Mesenchymal stem cell (in vitro differentiated cells and primary cell): ENCODE data around the gene PSMC2. TPM values are rescaled to one million over a fixed set of nuclear protein-coding genes. Genes with fewer than 3 reads are reported as not detected.
A peak's percentile ranks its signal among the peaks of the same experiment; 100 is the strongest.

ENCODE experiments used
- DNase-seq: peaks from one replicate; pipeline ENCODE4 v3.0.0-alpha.2; 2013
- H2AFZ ChIP-seq: one replicate; pipeline ENCODE4 v1.6.1; 2013; ENCODE audit warnings: low read depth, mild to moderate bottlenecking, control low read depth, inconsistent platforms, low read length, moderate library complexity
- H2AK5ac ChIP-seq: 2 replicates; pipeline ENCODE4 v1.6.1; 2013; ENCODE audit warnings: low read length, moderate library complexity, mild to moderate bottlenecking, inconsistent platforms; ENCODE audit not compliant: severe bottlenecking
- H2BK120ac ChIP-seq: one replicate; pipeline ENCODE4 v1.6.1; 2013; ENCODE audit warnings: low read depth, mild to moderate bottlenecking, inconsistent platforms, low read length, moderate library complexity
- H2BK12ac ChIP-seq, 2 experiments: one replicate each; pipeline ENCODE4 v1.6.1; 2013; ENCODE audit warnings: inconsistent platforms in 2 of 2, low read length in 2 of 2, mild to moderate bottlenecking in 2 of 2, moderate library complexity in 2 of 2, control low read depth in 1 of 2
- H2BK15ac ChIP-seq: one replicate; pipeline ENCODE4 v1.6.1; 2013; ENCODE audit warnings: mild to moderate bottlenecking, low read depth, inconsistent platforms; ENCODE audit not compliant: poor library complexity, severe bottlenecking
- H2BK5ac ChIP-seq: 2 replicates; pipeline ENCODE4 v1.6.1; 2013; ENCODE audit warnings: low read depth, mild to moderate bottlenecking, low read length, control low read depth, inconsistent platforms; ENCODE audit not compliant: poor library complexity, severe bottlenecking
- H3K14ac ChIP-seq, 2 experiments: one replicate each; pipeline ENCODE4 v1.6.1; 2013; ENCODE audit warnings: inconsistent platforms in 2 of 2, low read length in 2 of 2, control low read depth in 1 of 2, mild to moderate bottlenecking in 1 of 2, moderate library complexity in 1 of 2
- H3K18ac ChIP-seq, 2 experiments: one replicate each; pipeline ENCODE4 v1.6.1; 2013; ENCODE audit warnings: inconsistent platforms in 2 of 2, low read length in 2 of 2, control low read depth in 1 of 2, low read depth in 1 of 2, mild to moderate bottlenecking in 1 of 2
- H3K23ac ChIP-seq, 2 experiments: one replicate each; pipeline ENCODE4 v1.6.1; 2013; ENCODE audit warnings: inconsistent platforms in 2 of 2, low read length in 2 of 2, mild to moderate bottlenecking in 2 of 2, moderate library complexity in 2 of 2, control low read depth in 1 of 2
- H3K27ac ChIP-seq: 2 replicates; pipeline ENCODE4 v1.5.1; 2013; ENCODE audit warnings: mild to moderate bottlenecking, moderate library complexity, low read length, control low read depth, inconsistent platforms; ENCODE audit not compliant: poor library complexity, severe bottlenecking
- H3K27me3 ChIP-seq, 2 experiments: 2 replicates each; pipeline versions ENCODE4 v1.6.1 to v1.7.0; 2013; ENCODE audit warnings: low read length in 2 of 2, mild to moderate bottlenecking in 2 of 2, moderate library complexity in 2 of 2, control low read depth in 1 of 2, inconsistent platforms in 1 of 2; ENCODE audit not compliant: control insufficient read depth in 1 of 2, insufficient read depth in 1 of 2
- H3K36me3 ChIP-seq, 2 experiments: 2 replicates each; pipeline versions ENCODE4 v1.6.1 to v1.7.0; 2013; ENCODE audit warnings: low read length in 2 of 2, control low read depth in 1 of 2, inconsistent platforms in 1 of 2, low read depth in 1 of 2, mild to moderate bottlenecking in 1 of 2; ENCODE audit not compliant: insufficient read depth in 2 of 2, control insufficient read depth in 1 of 2
- H3K4ac ChIP-seq, 2 experiments: one replicate each; pipeline ENCODE4 v1.6.1; 2013; ENCODE audit warnings: inconsistent platforms in 2 of 2, low read length in 2 of 2, mild to moderate bottlenecking in 2 of 2, moderate library complexity in 2 of 2, control low read depth in 1 of 2, low read depth in 1 of 2
- H3K4me1 ChIP-seq: 2 replicates; pipeline ENCODE4 v1.6.1; 2013; ENCODE audit warnings: low read depth, low read length, control low read depth; ENCODE audit not compliant: control insufficient read depth, insufficient read depth
- H3K4me2 ChIP-seq: 2 replicates; pipeline ENCODE4 v1.6.1; 2013; ENCODE audit warnings: low read length, mild to moderate bottlenecking, inconsistent platforms; ENCODE audit not compliant: poor library complexity, severe bottlenecking
- H3K4me3 ChIP-seq, 2 experiments: 2 replicates each; pipeline versions ENCODE4 v1.5.1 to v1.7.0; 2013; ENCODE audit warnings: low read length in 2 of 2, mild to moderate bottlenecking in 2 of 2, control low read depth in 1 of 2, low read depth in 1 of 2; ENCODE audit not compliant: insufficient read depth in 1 of 2
- H3K79me1 ChIP-seq: replicated peaks from 2 replicates; pipeline ENCODE4 v1.6.1; 2013; ENCODE audit warnings: mild to moderate bottlenecking, control low read depth, low read length, inconsistent platforms; ENCODE audit not compliant: poor library complexity, severe bottlenecking
- H3K9ac ChIP-seq: 2 replicates; pipeline ENCODE4 v1.7.0; 2013; ENCODE audit warnings: mild to moderate bottlenecking, low read length, moderate library complexity
- H3K9me3 ChIP-seq: 2 replicates; pipeline ENCODE4 v1.7.0; 2013; ENCODE audit warnings: mild to moderate bottlenecking, low read length; ENCODE audit not compliant: control insufficient read depth
- H4K8ac ChIP-seq: one replicate; pipeline ENCODE4 v1.6.1; 2013; ENCODE audit warnings: inconsistent platforms, mild to moderate bottlenecking, low read length, moderate library complexity
- H4K91ac ChIP-seq: one replicate; pipeline ENCODE4 v1.6.1; 2013; ENCODE audit warnings: mild to moderate bottlenecking, low read length, inconsistent platforms
- WGBS: methylation state at CpG from one replicate; pipeline ENCODE4 v1.1.7; 2013; ENCODE audit warnings: mixed read lengths; 5-methylcytosine and 5-hydroxymethylcytosine counted together
- polyA plus RNA-seq, 2 experiments: library from polyadenylated mRNA; stranded (reverse); fragments of 200-250 nt; gene quantifications; one replicate each; pipeline ENCODE4 v1.2.3, GENCODE V29; 2013

The PSMC2 gene
- polyA plus RNA-seq (2013, experiment 1 of 2): 175 TPM
- 179 TPM for polyA plus RNA-seq (2013, experiment 2 of 2)

DNA sequence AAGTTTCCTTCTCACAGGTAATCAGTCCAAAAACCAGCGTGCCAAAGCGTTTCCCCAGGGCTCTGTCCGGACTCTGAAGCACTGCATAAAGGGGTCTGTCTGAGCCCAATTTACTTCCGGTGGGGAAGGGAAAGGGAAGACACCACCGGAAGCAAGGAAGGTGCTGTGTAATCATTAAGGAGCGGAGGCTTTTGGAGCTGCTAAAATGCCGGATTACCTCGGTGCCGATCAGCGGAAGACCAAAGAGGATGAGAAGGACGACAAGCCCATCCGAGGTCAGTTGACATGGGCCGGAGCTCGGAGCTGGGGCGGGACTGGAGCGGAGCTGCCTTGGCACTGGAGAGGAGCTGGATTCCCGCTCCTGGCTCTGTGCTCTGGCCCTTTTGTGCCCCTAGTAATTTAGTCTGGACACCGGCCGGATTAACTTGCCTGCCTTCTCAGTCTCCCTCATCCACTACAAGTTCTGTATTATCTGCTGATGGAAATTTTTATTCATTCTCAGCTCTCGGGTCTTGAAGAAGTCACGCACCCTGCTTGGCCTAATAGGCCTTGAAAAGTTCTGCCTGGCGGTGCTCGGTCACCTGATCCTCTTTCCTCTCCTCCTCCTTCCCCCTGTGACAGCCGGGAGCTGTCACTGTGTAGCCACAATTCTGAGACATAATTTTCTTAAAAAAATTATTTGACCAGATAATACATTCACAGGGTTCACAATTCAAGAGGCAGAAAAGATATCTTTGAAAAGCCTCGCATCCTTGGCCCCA, at the start of gene PSMC2:
Gene PSMC2, plus strand, starts transcription at position 137 of the 761 bp plus-strand sequence. Its CDS starts 69 bp downstream, at position 206.
- H4K91ac ChIP-seq: peak within 1 kb of the TSS; percentile 83
- H2BK12ac ChIP-seq: no peak within 1 kb of the TSS
- peak within 1 kb of the TSS; percentile 36 for H2BK15ac ChIP-seq
- H3K9me3 ChIP-seq: no peaks in the 10 kb centered on the region
- H3K79me1 ChIP-seq: peaks cover 1% of the 10 kb centered on the region
- no peak within 1 kb of the TSS for H2BK5ac ChIP-seq
- peak within 1 kb of the TSS; percentile 87 to 89 for H3K4me3 ChIP-seq
- H2BK120ac ChIP-seq: no peak within 1 kb of the TSS
- no peak within 1 kb of the TSS for H3K23ac ChIP-seq
- peak within 1 kb of the TSS; percentile 97 for H4K8ac ChIP-seq
- peak within 1 kb of the TSS; percentile 60 for H2AFZ ChIP-seq
- H3K4ac ChIP-seq: peak within 1 kb of the TSS; percentile 3 to 99
- H3K27ac ChIP-seq: peak within 1 kb of the TSS; percentile 85
- H3K14ac ChIP-seq: no peak within 1 kb of the TSS
- H3K4me2 ChIP-seq: peak within 1 kb of the TSS; percentile 89
- peak within 1 kb of the TSS; percentile 83 to 86 for H3K18ac ChIP-seq
- 2% methylated on average over 25 of the region's 25 CpGs for WGBS
- H3K9ac ChIP-seq: peak within 1 kb of the TSS; percentile 96
- H3K27me3 ChIP-seq: no peaks in the 10 kb centered on the region
- H2AK5ac ChIP-seq: no peak within 1 kb of the TSS
- DNase-seq: peak; percentile 95
- H3K36me3 ChIP-seq: peaks cover 0 to 15% of the 10 kb centered on the region in 2 experiments
- peaks cover 7% of the 10 kb centered on the region for H3K4me1 ChIP-seq

DNA sequence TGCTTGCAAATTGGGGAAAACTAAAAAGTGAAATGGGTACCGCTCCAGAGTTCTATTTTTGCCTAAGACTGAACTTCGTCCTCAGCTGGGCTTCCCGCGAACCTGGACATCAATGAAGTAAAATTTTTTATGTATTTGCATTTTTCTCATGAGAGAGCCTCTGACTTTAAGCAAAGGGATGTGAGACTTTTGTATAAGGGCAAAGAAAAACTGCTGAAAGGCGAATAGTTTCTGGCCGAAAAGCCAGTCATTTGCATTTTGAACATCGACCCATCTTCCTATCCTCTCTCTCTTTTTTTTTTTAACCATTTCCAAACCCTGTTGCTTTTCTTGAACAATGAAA, 49.6 kb upstream of the PSMC2 start:
- H4K91ac ChIP-seq: no peak overlapping the region
- H2BK12ac ChIP-seq: no peak overlapping the region
- peak overlapping the region; percentile 52 for H2BK15ac ChIP-seq
- H2BK5ac ChIP-seq: no peak overlapping the region
- peak overlapping the region; percentile 49 for H2BK120ac ChIP-seq
- no peak overlapping the region for H2AK5ac ChIP-seq
- peak overlapping the region; percentile 86 to 90 for H3K4me3 ChIP-seq
- peak overlapping the region; percentile 83 for H3K4me2 ChIP-seq
- under 1% methylated on average over 7 of the region's 7 CpGs for WGBS
- no peak overlapping the region for H3K27ac ChIP-seq
- no peak overlapping the region for H3K4ac ChIP-seq
- H3K79me1 ChIP-seq: peaks cover 16% of the 10 kb centered on the region
- H4K8ac ChIP-seq: peak overlapping the region; percentile 100
- H2AFZ ChIP-seq: peak overlapping the region; percentile 91
- H3K27me3 ChIP-seq: no peaks in the 10 kb centered on the region
- no peak for DNase-seq
- H3K14ac ChIP-seq: no peak overlapping the region
- H3K9ac ChIP-seq: peak overlapping the region; percentile 97
- no peaks in the 10 kb centered on the region for H3K9me3 ChIP-seq
- peak overlapping the region in 1 of 2 experiments; percentile 94 for H3K18ac ChIP-seq
- peak overlapping the region in 1 of 2 experiments; percentile 34 for H3K23ac ChIP-seq
- H3K4me1 ChIP-seq: no peaks in the 10 kb centered on the region
- H3K36me3 ChIP-seq: peaks cover 7 to 43% of the 10 kb centered on the region in 2 experiments

DNA sequence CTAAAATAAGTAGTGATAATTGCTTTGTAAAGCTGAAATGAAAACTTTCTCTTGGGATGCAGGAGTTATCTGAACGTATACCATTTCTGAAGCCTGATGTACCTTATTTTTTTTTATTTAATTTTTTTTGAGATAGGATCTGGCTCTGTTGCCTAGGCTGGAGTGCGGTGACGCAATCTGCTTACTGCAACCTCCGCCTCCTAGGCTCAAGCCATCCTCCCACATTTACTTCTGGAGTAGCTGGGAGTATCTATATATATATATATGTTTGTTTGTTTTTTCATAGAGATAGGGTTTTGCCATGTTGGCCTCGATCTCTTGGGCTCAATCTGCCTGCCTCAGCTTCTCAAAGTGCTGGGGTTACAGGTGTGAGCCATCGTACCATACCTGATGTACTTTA, 47.8 kb upstream of the PSMC2 start:
- H2BK12ac ChIP-seq: no peak overlapping the region
- H3K4me2 ChIP-seq: no peak overlapping the region
- H3K4ac ChIP-seq: no peak overlapping the region
- H3K36me3 ChIP-seq: peaks cover 13 to 62% of the 10 kb centered on the region in 2 experiments
- no peak overlapping the region for H2BK120ac ChIP-seq
- H3K4me3 ChIP-seq: no peak overlapping the region
- DNase-seq: no peak
- no peak overlapping the region for H3K23ac ChIP-seq
- H3K18ac ChIP-seq: no peak overlapping the region
- no peak overlapping the region for H2BK5ac ChIP-seq
- no peak overlapping the region for H2AK5ac ChIP-seq
- H3K79me1 ChIP-seq: peaks cover 19% of the 10 kb centered on the region
- WGBS: no CpG with 5 or more reads among the region's 6 CpGs
- no peak overlapping the region for H4K91ac ChIP-seq
- no peaks in the 10 kb centered on the region for H3K9me3 ChIP-seq
- H4K8ac ChIP-seq: no peak overlapping the region
- H3K9ac ChIP-seq: peak overlapping the region; percentile 97
- no peak overlapping the region for H3K27ac ChIP-seq
- H3K4me1 ChIP-seq: no peaks in the 10 kb centered on the region
- H3K27me3 ChIP-seq: no peaks in the 10 kb centered on the region
- no peak overlapping the region for H2AFZ ChIP-seq
- H3K14ac ChIP-seq: no peak overlapping the region
- H2BK15ac ChIP-seq: no peak overlapping the region

DNA sequence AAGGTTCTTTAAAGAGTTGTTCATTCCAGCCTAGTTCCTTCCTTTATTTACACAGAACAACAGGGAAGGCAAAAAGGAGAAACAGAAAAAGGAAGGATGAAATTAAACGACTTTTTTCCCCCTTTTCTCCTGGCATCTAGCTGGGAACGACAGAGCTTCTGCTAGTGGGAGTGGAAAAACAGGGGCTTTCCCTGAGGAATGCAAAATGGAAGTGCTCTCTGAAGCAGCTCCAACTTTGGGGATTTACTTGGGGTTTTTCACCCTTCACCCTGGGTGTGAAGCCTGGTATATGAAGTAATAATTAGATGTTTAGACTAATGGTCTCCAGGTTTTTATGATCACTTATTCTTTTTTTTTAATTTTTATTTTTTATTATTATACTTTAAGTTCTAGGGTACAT, 46.0 kb upstream of the PSMC2 start:
- Histone ChIP-seq H3K4me3 (no peak overlapping the region), H3K18ac (no peak overlapping the region), H3K36me3 (peaks cover 16 to 78% of the 10 kb centered on the region in 2 experiments), H2BK120ac (no peak overlapping the region), H2BK12ac (no peak overlapping the region), H4K8ac (no peak overlapping the region), H3K27me3 (no peaks in the 10 kb centered on the region), H3K79me1 (peaks cover 21% of the 10 kb centered on the region), H3K23ac (no peak overlapping the region), H3K4me1 (no peaks in the 10 kb centered on the region), H2BK15ac (no peak overlapping the region), H2BK5ac (no peak overlapping the region), H3K9me3 (no peaks in the 10 kb centered on the region), H4K91ac (no peak overlapping the region), H3K9ac (no peak overlapping the region), H3K4ac (no peak overlapping the region), H2AK5ac (no peak overlapping the region), H3K27ac (no peak overlapping the region), H3K14ac (no peak overlapping the region), H3K4me2 (no peak overlapping the region), H2AFZ (no peak overlapping the region)
- no peak for DNase-seq
- WGBS: 94% methylated on average over 2 of the region's 2 CpGs
